ENCODE data around the gene ZNF736.
"Not testable (repeated sequence)": the region's sequence is repeated elsewhere in the genome, so short reads cannot be mapped to it uniquely, and the experiment has no call there.

Gene ZNF736

GRCh38 chr7:64294701-64295420, 18.9 kb upstream of the ZNF736 start:
- no peaks in the 10 kb centered on the region for H3K9me2 ChIP-seq (replicated peaks; ENCODE audit: insufficient read depth, low read length)
- DNase-seq, result no peak
- H3K79me2 ChIP-seq (ENCODE audit: low read length), result no peaks in the 10 kb centered on the region
- H3K4me3 ChIP-seq (ENCODE audit: low read length), result no peak overlapping the region
- H3K9ac ChIP-seq (ENCODE audit: low read length), result no peak overlapping the region
- no peaks in the 10 kb centered on the region for H3K9me3 ChIP-seq (replicated peaks; ENCODE audit: insufficient read depth, low read length)
- no peaks in the 10 kb centered on the region for H3K27me3 ChIP-seq (replicated peaks; ENCODE audit: insufficient read depth, low read length)
- no peaks in the 10 kb centered on the region for H3F3A ChIP-seq (ENCODE audit: insufficient read depth, low read length)
- no peaks in the 10 kb centered on the region for H3K4me1 ChIP-seq (ENCODE audit: low read length)
- no peak overlapping the region for H3K27ac ChIP-seq (ENCODE audit: low read length)
- TF ChIP-seq EZH2phosphoT487 (IDR thresholded peaks at IDR 0.05; ENCODE audit: low read length) (no peak), EZH2 (optimal IDR thresholded peaks at IDR 0.05; ENCODE audit: low read depth, low read length) (no peak), CTCF (IDR thresholded peaks at IDR 0.05; ENCODE audit: low read length) (no peak)
- H4K20me1 ChIP-seq (ENCODE audit: insufficient read depth, low read length), result no peaks in the 10 kb centered on the region
- no peak overlapping the region for H3K4me2 ChIP-seq (ENCODE audit: low read depth, low read length)
- no peaks in the 10 kb centered on the region for H3K36me3 ChIP-seq (replicated peaks; ENCODE audit: insufficient read depth, low read length)
- no peak overlapping the region for H2AFZ ChIP-seq (ENCODE audit: low read length)

GRCh38 chr7:64297418-64297817, 16.3 kb upstream of the ZNF736 start:
- not testable (repeated sequence) for H3K79me2 ChIP-seq (ENCODE audit: low read length); H3K27ac ChIP-seq (ENCODE audit: low read length); H2AFZ ChIP-seq (ENCODE audit: low read length); H3K4me1 ChIP-seq (ENCODE audit: low read length); H3F3A ChIP-seq (ENCODE audit: insufficient read depth, low read length); H3K4me2 ChIP-seq (ENCODE audit: low read depth, low read length); H3K4me3 ChIP-seq (ENCODE audit: low read length); H3K27me3 ChIP-seq (replicated peaks; ENCODE audit: insufficient read depth, low read length); H3K36me3 ChIP-seq (replicated peaks; ENCODE audit: insufficient read depth, low read length); DNase-seq; H3K9me3 ChIP-seq (replicated peaks; ENCODE audit: insufficient read depth, low read length); H3K9ac ChIP-seq (ENCODE audit: low read length); H4K20me1 ChIP-seq (ENCODE audit: insufficient read depth, low read length); H3K9me2 ChIP-seq (replicated peaks; ENCODE audit: insufficient read depth, low read length)

GRCh38 chr7:64300641-64301405, 12.9 kb upstream of the ZNF736 start:
- H3K9me2 ChIP-seq (replicated peaks; ENCODE audit: insufficient read depth, low read length), result no peaks in the 10 kb centered on the region
- no peaks in the 10 kb centered on the region for H3K27me3 ChIP-seq (replicated peaks; ENCODE audit: insufficient read depth, low read length)
- TF ChIP-seq EZH2 (optimal IDR thresholded peaks at IDR 0.05; ENCODE audit: low read depth, low read length) (no peak), EZH2phosphoT487 (IDR thresholded peaks at IDR 0.05; ENCODE audit: low read length) (no peak), CTCF (IDR thresholded peaks at IDR 0.05; ENCODE audit: low read length) (no peak)
- no peak overlapping the region for H3K4me2 ChIP-seq (ENCODE audit: low read depth, low read length)
- H3K27ac ChIP-seq (ENCODE audit: low read length), result no peak overlapping the region
- no peaks in the 10 kb centered on the region for H4K20me1 ChIP-seq (ENCODE audit: insufficient read depth, low read length)
- H3K4me1 ChIP-seq (ENCODE audit: low read length), result peaks cover 4% of the 10 kb centered on the region; the same call in 1 of the 2 replicates
- no peak overlapping the region for H3K4me3 ChIP-seq (ENCODE audit: low read length)
- no peaks in the 10 kb centered on the region for H3K79me2 ChIP-seq (ENCODE audit: low read length)
- no peaks in the 10 kb centered on the region for H3K36me3 ChIP-seq (replicated peaks; ENCODE audit: insufficient read depth, low read length)
- H2AFZ ChIP-seq (ENCODE audit: low read length), result no peak overlapping the region
- DNase-seq, result no peak
- no peaks in the 10 kb centered on the region for H3K9me3 ChIP-seq (replicated peaks; ENCODE audit: insufficient read depth, low read length)
- H3F3A ChIP-seq (ENCODE audit: insufficient read depth, low read length), result 0 out of 2 replicates have a peak, but pooled peaks cover 2% of the 10 kb centered on the region
- H3K9ac ChIP-seq (ENCODE audit: low read length), result no peak overlapping the region
